ENCODE data around the gene CEP76.

Gene CEP76

GRCh38 chr18:12742453-12742852, 39.9 kb upstream of the CEP76 start:
- Mint-ChIP-seq H3K36me3 (ENCODE audit: low read depth) (no peaks in the 10 kb centered on the region), H3K27me3 (ENCODE audit: low read depth) (no peaks in the 10 kb centered on the region), H3K9me3 (no peaks in the 10 kb centered on the region)

GRCh38 chr18:12741351-12741750, 38.8 kb upstream of the CEP76 start:
- no peak overlapping the region for H3K4me3 Mint-ChIP-seq

More at GRCh38 chr18:12742453-12742852, 39.9 kb upstream of the CEP76 start:
- H3K4me3 Mint-ChIP-seq: no peak overlapping the region
- TF ChIP-seq CTCF (IDR thresholded peaks at IDR 0.05; ENCODE audit: unreplicated experiment in 3 of 3): no peak
- no peaks in the 10 kb centered on the region for H3K4me1 Mint-ChIP-seq
- no peak overlapping the region for H3K27ac Mint-ChIP-seq

GRCh38 chr18:12737243-12737902, 34.9 kb upstream of the CEP76 start:
- H3K4me3 Mint-ChIP-seq: no peak overlapping the region
- no peaks in the 10 kb centered on the region for H3K36me3 Mint-ChIP-seq (ENCODE audit: low read depth)
- H3K27me3 Mint-ChIP-seq (ENCODE audit: low read depth): no peaks in the 10 kb centered on the region
- no peak for TF ChIP-seq CTCF (IDR thresholded peaks at IDR 0.05; ENCODE audit: unreplicated experiment in 3 of 3)
- H3K27ac Mint-ChIP-seq: no peak overlapping the region
- peaks cover 5% of the 10 kb centered on the region for H3K9me3 Mint-ChIP-seq
- no peaks in the 10 kb centered on the region for H3K4me1 Mint-ChIP-seq

More at GRCh38 chr18:12741351-12741750, 38.8 kb upstream of the CEP76 start:
- no peaks in the 10 kb centered on the region for H3K9me3 Mint-ChIP-seq
- H3K27me3 Mint-ChIP-seq (ENCODE audit: low read depth): no peaks in the 10 kb centered on the region
- H3K36me3 Mint-ChIP-seq (ENCODE audit: low read depth): no peaks in the 10 kb centered on the region
- no peak for TF ChIP-seq CTCF (IDR thresholded peaks at IDR 0.05; ENCODE audit: unreplicated experiment in 3 of 3)
- H3K27ac Mint-ChIP-seq: no peak overlapping the region
- H3K4me1 Mint-ChIP-seq: no peaks in the 10 kb centered on the region

- H3K4me3 Mint-ChIP-seq: no peak overlapping the region
- H3K36me3 Mint-ChIP-seq (ENCODE audit: low read depth): peaks cover 20% of the 10 kb centered on the region
- peak; percentile 75 to 83 (median 83) for TF ChIP-seq CTCF (IDR thresholded peaks at IDR 0.05; ENCODE audit: unreplicated experiment in 3 of 3)
- H3K27ac Mint-ChIP-seq: no peak overlapping the region
- H3K9me3 Mint-ChIP-seq: peaks cover 14% of the 10 kb centered on the region
- no peaks in the 10 kb centered on the region for H3K4me1 Mint-ChIP-seq
- no peaks in the 10 kb centered on the region for H3K27me3 Mint-ChIP-seq (ENCODE audit: low read depth)
Observed at GRCh38 chr18:12726774-12727550, 24.4 kb upstream of the CEP76 start.

GRCh38 chr18:12726331-12726730, 23.8 kb upstream of the CEP76 start:
- no peak for TF ChIP-seq CTCF (IDR thresholded peaks at IDR 0.05; ENCODE audit: unreplicated experiment in 3 of 3)
- Mint-ChIP-seq H3K36me3 (ENCODE audit: low read depth) (peaks cover 23% of the 10 kb centered on the region), H3K4me3 (no peak overlapping the region), H3K9me3 (peaks cover 11% of the 10 kb centered on the region), H3K27ac (no peak overlapping the region), H3K27me3 (ENCODE audit: low read depth) (no peaks in the 10 kb centered on the region), H3K4me1 (no peaks in the 10 kb centered on the region)
